Prostate gland (tissue), 2 donors: ENCODE data around the gene FAM180A.

Experiments used
- CTCF ChIP-seq, 4 experiments: fragments of 200-600 bp in 2 of 4; fragments of 450-650 bp in 2 of 4; sonication (generic) in 2 of 4; IDR thresholded peaks; 1 replicate in 3 of 4; 2 replicates in 1 of 4; pipeline ENCODE4 v1.5.1; 2016 to 2019; ENCODE audit warnings: antibody characterized with exemption in 4 of 4, mild to moderate bottlenecking in 2 of 4, moderate library complexity in 2 of 4
- POLR2A ChIP-seq: fragments of 450-650 bp; IDR thresholded peaks from one replicate; pipeline ENCODE4 v1.6.1; 2016; ENCODE audit warnings: antibody characterized with exemption, mild to moderate bottlenecking

GRCh38 chr7:135773464-135773863 is 24.9 kb upstream of the FAM180A start:
- TF ChIP-seq CTCF (IDR thresholded peaks at IDR 0.05) (no peak), POLR2A (no peak)
